DMS114 treated with DMSO at 0.1 percent for 48 hours (cell line): ENCODE measurements around the gene SLC6A6.

ENCODE experiments used
- DNase-seq: peaks from one replicate; lab custom pipeline; 2025; ENCODE audit not compliant: unreplicated experiment; lab: John Stamatoyannopoulos, UW

Gene SLC6A6

GRCh38 chr3:14371573-14372474, 30.6 kb upstream of the SLC6A6 start:
- DNase-seq, result no peak

GRCh38 chr3:14372587-14372986, 29.8 kb upstream of the SLC6A6 start:
- DNase-seq, result no peak

GRCh38 chr3:14373753-14374376, 28.5 kb upstream of the SLC6A6 start:
- no peak for DNase-seq

- no peak for DNase-seq
Measured at GRCh38 chr3:14374444-14374883, 27.9 kb upstream of the SLC6A6 start.

GRCh38 chr3:14375192-14375591, 27.2 kb upstream of the SLC6A6 start:
- no peak for DNase-seq

GRCh38 chr3:14376348-14377043, 25.9 kb upstream of the SLC6A6 start:
- no peak for DNase-seq

- DNase-seq, result no peak
Measured at GRCh38 chr3:14377044-14377837, 25.2 kb upstream of the SLC6A6 start.

GRCh38 chr3:14377838-14378169, 24.6 kb upstream of the SLC6A6 start:
- no peak for DNase-seq

GRCh38 chr3:14378415-14378814, 24.0 kb upstream of the SLC6A6 start:
- no peak for DNase-seq

GRCh38 chr3:14379843-14380242, 22.6 kb upstream of the SLC6A6 start:
- DNase-seq, result no peak

GRCh38 chr3:14386254-14386653, 16.2 kb upstream of the SLC6A6 start:
- DNase-seq, result no peak

- DNase-seq, result no peak
Measured at GRCh38 chr3:14388201-14388600, 14.2 kb upstream of the SLC6A6 start.

GRCh38 chr3:14389166-14389606, 13.2 kb upstream of the SLC6A6 start:
- no peak for DNase-seq

GRCh38 chr3:14389716-14390115, 12.7 kb upstream of the SLC6A6 start:
- no peak for DNase-seq

- DNase-seq, result no peak
Measured at GRCh38 chr3:14391033-14391432, 11.4 kb upstream of the SLC6A6 start.

- DNase-seq, result no peak
Measured at GRCh38 chr3:14392231-14392630, 10.2 kb upstream of the SLC6A6 start.

GRCh38 chr3:14392803-14393319, 9.5 kb upstream of the SLC6A6 start:
- DNase-seq, result no peak

GRCh38 chr3:14393440-14394106, 8.8 kb upstream of the SLC6A6 start:
- no peak for DNase-seq

GRCh38 chr3:14396031-14396692, 6.2 kb upstream of the SLC6A6 start:
- DNase-seq, result no peak

GRCh38 chr3:14397046-14397445, 5.4 kb upstream of the SLC6A6 start:
- DNase-seq, result no peak
